Measurements from ENCODE around the gene CAMK1.

GRCh38 chr3:9792405-9793160, 22.8 kb upstream of the CAMK1 start, which contains the start of the genes ARPC4 and TADA3:
- TF ChIP-seq, protein P1, sequence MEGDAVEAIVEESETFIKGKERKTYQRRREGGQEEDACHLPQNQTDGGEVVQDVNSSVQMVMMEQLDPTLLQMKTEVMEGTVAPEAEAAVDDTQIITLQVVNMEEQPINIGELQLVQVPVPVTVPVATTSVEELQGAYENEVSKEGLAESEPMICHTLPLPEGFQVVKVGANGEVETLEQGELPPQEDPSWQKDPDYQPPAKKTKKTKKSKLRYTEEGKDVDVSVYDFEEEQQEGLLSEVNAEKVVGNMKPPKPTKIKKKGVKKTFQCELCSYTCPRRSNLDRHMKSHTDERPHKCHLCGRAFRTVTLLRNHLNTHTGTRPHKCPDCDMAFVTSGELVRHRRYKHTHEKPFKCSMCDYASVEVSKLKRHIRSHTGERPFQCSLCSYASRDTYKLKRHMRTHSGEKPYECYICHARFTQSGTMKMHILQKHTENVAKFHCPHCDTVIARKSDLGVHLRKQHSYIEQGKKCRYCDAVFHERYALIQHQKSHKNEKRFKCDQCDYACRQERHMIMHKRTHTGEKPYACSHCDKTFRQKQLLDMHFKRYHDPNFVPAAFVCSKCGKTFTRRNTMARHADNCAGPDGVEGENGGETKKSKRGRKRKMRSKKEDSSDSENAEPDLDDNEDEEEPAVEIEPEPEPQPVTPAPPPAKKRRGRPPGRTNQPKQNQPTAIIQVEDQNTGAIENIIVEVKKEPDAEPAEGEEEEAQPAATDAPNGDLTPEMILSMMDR (IDR thresholded peaks at IDR 0.05 in 2 of 3, conservative IDR thresholded peaks at IDR 0.05 in 1 of 3; ENCODE audit: borderline replicate concordance in 1 of 3, insufficient read depth in 1 of 3, low read depth in 2 of 3, low read length in 2 of 3), result 0 out of 6 replicates have a peak, but pooled peaks of 1 of the 3 experiments have one; percentile 1
- TF ChIP-seq POLR2AphosphoS5 (IDR thresholded peaks at IDR 0.05; ENCODE audit: low read depth, low read length) (peak; percentile 89), EZH2phosphoT487 (IDR thresholded peaks at IDR 0.05; ENCODE audit: borderline replicate concordance) (no peak), SP1 (IDR thresholded peaks at IDR 0.05; ENCODE audit: low read depth) (peak; percentile 70), EZH2 (IDR thresholded peaks at IDR 0.05) (no peak), YY1 (IDR thresholded peaks at IDR 0.05; ENCODE audit: extremely low read depth, insufficient replicate concordance, low read depth, low read length) (peak; percentile 36), ZFX (IDR thresholded peaks at IDR 0.05) (no peak)
- TF ChIP-seq, protein P2, sequence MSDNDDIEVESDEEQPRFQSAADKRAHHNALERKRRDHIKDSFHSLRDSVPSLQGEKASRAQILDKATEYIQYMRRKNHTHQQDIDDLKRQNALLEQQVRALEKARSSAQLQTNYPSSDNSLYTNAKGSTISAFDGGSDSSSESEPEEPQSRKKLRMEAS (IDR thresholded peaks at IDR 0.05), result no peak; the same call in 1 of the 2 replicates
